ENCODE data around the gene ADTRP.

The ADTRP gene

DNA sequence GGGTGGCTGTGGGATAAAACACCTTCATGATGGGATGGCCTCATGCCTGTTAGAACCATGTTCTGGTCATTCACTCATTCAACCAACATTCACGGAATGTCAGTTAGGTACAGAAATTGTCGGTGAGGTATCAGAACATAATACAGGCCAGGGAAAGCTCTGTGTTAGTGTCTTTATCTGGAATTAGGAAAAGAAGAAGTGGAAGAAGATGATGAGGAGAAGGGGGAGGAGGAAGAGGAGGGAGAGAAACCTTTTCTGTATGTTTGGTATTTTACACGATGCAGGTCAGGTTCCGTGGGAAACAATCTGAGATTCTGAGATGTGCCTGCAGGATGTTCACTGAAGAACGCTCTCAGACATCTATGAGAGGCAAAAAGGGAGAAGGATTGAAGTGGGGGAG lies 5.6 kb downstream of the ADTRP start:
- no peak for DNase-seq (ENCODE audit: low read depth, low spot score)

DNA sequence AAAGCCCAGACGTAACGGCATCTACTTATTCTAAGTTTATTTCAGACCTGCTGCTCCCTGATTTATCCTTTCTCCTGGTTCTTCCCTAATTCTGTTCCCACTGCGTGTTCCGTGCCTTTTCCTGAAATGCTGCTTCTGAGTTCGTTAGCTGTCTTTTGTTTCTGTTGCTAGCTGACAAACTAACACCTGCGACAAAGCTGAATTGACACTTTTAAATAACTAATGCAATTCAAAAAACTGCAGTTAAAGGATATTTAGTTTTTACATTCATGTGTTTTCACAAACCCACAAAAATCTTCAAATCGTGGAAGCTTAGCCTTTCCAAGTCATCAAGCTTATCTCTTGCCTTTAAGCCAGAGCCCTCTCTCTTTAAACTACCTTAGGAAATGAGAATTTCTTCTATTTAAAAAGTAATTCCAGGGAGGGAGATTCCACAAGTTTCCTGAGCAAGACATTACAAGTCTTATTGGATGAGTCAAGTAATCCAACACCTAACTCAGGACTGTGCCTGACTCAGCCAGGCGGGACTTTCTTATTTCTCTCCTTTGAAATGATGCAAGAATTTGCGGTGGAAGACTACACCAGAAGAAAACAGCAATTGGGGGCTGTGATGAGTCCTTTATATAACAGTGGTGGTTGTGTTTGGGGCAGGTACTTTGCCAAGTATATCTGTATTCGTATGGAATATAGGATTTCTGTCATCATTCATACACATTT lies 6.3 kb downstream of the ADTRP start:
- no peak for DNase-seq (ENCODE audit: low read depth, low spot score)

DNA sequence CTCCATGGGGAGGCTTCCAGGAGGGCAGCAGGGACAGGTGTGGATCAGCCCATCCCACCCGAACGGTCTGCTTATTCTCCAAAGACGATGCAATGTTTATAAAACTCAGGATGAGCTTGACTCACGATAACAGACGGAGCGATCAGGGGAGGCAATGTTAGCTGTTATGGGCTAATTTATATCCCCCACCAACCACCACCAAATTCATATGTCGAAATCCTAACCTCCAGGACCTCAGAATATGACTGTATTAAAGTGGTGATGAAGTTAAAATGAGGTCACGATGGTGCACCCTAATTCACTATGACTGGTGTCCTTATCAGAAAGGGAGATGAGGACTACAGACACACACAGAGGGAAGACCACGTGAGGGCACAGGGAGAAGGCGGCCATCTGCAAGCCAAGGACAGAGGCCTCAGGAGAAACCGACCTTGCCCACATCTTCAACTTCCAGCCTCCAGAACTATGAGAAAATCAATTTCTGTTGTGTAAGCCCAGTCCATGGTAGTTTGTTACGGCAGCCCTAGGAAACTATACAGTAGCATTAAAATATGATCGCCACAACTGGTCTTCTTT lies 7.0 kb downstream of the ADTRP start:
- DNase-seq (ENCODE audit: low read depth, low spot score) = no peak

DNA sequence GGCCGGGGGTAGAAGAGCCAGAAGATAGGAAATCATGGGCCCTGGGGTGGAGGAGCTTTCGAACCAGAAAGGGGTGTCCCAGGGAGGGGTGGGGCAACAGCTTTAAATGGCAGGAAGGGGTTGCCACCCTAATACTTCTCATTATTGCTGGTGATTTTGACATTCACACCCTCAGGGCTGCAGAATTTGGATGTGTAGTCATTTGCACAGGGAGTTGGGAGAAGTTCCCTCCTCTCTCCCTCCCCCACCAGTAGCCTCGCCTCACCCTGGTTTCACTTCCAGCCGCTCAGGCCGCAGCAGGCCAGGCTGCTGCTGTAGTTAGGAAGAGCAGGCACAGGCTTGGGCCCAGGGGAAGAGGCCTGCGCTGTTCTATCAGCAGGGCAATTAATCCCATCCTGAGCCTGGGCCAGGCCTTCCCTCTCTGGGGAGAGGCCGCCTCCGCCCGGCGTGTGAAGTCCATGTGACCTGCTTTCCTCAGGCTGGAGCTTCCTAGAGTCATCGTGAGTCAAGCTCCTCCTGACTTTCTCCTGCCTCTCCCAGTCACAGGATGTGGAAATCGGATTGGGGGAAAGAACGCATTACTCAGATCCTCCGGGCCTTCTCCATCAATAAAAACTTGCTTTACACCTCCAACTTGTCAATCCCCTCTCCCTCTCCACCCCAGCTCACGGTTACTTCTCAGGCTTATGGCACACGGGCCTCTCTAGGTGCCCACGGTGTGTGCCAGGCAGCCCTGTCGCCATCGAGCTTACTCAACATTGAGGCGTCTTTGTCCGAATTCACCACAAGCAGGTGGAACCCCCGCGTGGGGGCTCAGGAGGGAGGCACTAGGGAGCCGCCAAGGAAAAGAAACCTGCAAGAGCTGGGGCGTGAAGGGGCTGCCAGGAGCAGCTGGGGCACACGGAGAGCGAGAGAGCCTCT lies 7.8 kb downstream of the ADTRP start:
- DNase-seq (ENCODE audit: low read depth, low spot score) = no peak

DNA sequence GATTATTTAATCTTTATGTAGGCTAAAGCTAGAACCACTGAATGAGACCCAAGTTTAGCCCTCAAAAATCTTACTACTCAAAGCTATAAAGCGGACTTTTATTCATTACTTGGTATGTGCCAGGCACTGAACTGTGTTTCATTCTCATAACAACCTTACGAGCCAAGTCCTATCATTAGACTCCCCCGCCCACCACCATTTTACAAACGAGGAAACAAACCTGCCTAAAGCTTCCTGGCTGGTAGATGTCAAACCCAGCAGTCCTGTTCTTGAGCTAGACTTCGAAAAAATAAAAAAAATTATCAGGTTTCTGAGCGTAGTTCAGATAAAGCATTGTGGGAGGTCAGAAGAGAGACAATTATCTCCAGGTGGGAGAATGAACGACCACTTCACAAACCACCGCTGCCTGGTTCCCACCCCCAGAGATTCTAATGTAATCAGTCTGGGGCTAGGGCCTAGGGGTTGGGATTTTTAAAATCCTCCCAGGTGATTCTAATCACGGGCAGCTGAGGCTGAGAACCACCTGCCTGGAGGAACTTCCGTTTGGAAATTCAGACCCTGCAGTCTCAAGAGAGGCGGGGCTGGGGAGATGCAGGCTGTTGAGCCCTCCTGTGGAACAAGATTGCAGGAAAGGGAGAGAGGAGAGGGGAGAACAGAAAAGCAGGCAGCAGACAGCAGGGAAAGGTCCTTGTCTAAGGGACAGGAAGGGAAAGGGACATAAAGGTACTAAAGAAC lies 8.6 kb downstream of the ADTRP start:
- no peak for DNase-seq (ENCODE audit: low read depth, low spot score)

DNA sequence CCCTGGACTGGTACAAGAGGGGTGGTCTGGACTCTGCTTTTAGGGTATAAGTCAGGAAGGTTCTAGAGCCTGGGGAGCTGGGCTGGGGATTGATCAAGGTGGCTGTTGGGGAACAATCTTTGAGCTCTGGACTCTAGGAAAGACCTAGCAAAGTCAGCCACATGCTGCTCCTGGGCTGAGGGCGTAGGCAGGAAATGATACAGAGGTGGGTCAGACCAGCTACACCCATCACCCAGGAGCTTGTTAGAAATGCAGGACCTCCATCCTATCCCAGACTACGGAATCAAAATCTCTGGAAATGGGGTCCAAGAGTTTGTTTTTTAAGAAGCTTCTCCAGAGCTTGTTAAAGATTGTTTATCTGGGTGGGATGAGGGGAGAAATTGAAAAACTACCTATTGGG lies 9.4 kb downstream of the ADTRP start:
- DNase-seq (ENCODE audit: low read depth, low spot score) = no peak

DNA sequence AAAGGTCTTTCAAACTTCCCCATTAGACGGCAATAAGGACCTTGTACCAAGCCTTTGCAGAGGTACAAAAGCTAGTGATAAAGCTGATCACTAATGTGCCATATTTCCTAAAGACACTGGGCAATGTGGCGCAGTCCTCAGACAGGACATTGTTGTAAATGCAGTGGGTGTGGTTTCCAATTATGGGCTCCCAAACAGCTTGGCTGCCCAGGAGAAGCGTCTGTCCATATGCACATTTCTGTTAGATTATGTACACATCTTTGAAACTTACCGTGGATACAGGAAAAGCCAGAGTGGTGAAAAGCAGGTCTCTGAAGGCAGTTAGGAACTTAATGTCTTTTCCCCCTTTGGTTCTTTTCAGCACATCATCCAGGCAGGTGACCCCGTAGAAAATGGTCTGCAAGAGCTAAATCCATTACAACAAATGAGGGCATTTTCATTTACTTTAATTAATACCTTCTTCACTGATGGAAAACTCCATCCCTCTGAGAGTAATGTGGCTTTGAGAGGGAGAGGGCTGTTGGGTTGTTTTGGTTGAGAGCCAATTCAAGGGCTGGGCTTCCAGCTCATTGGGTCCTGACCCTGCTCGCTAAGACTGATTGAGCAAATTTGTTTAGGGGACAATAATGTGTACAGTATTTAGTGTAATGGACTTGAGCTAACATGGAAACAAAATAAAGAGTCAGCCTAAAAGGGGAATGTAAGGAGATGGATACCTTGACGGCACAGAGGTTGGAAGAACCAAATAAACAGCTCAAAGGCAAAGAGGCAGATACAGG lies 10.4 kb downstream of the ADTRP start:
- DNase-seq (ENCODE audit: low read depth, low spot score) = no peak

DNA sequence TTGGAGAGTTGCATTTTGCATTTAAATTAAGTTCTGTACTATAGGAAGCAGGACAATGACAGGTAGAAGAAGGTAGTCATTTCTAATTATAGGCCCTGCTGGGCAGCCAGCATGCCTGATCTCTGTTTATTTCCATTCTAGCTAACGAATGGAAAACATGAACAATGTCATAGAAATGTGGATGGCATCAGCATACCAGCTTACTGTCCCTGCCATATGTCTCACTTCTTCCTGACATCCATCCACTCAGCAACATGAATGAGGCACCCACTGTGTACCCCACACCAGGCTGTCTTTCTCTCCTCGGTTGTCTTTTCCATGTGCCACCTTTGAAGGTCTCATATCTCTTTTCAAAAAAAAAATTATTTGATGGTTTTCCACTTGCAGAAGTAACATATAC lies 11.1 kb downstream of the ADTRP start:
- DNase-seq (ENCODE audit: low read depth, low spot score) = no peak

DNA sequence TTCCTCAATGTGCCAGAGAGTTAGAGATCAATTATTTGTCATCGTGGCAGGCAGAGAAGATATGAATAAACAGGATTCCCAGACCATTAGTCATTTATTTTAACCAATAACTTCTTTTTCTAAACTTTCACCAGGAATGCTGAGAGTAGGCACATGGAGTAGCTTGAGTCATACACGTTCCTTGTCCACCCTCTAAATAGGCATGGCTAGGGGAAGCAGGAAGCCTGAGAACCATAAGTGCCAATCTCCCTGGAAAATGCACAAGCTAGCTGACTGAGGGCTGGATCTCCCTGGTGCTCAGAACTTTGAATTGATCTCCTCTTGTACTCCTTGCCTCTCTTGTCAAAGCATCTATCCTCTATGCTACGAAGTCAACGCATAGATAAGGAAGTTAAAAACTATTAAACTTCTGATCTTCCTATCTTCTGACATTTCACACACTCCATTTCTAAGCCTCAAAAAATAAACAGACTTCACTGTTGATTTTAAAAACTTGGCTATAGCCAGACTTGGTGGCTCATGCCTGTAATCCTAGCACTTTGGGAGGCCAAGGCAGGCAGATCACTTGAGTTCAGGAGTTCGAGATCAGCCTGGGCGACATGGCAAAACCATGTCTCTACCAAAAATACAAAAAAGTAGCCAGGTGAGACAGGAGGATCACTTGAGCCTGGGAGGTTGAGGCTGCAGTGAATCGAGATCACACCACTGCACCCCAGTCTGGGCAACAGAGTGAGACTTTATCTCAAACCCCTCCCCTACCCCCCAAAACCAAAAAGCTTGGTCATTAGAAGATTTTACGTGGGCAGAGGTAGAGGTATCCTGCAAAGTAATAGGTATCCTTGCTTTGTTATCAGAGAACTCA lies 11.8 kb downstream of the ADTRP start:
- DNase-seq (ENCODE audit: low read depth, low spot score) = no peak

DNA sequence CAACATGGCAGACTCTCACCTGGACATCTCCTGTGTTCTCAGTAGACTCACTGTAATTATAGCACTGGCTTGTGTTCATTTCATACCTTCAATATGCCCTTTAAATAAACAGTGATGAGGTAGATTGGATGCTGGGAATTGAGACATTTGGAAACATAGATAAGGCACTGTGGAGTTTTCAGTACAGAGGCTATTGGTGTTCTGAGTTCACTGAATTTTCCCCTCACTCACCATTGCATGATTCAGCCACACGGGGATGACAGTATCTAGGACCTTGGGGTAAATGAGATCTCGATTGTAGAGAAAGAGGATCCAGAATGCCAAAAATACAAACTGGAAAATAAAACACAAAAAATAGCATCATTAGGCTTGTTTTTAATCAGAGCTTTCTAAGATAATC lies 12.6 kb downstream of the ADTRP start:
- DNase-seq (ENCODE audit: low read depth, low spot score) = no peak

DNA sequence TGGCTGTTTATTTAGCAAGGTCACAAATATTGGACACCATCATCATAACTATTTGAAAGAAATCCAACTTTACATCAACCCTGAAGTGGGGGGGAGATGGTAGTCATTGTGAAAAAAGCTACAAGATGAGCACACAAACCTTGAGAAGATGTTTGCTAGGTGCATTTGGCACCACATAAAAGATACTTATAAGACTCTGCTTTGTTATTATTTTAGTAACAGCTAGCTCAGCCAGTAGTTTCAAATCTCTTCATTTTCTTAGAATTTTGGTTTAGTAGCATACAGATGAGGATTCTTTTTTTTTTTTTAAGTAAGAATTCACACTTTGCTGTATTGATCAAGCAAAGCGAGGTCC lies 14.4 kb downstream of the ADTRP start:
- DNase-seq (ENCODE audit: low read depth, low spot score) = no peak

DNA sequence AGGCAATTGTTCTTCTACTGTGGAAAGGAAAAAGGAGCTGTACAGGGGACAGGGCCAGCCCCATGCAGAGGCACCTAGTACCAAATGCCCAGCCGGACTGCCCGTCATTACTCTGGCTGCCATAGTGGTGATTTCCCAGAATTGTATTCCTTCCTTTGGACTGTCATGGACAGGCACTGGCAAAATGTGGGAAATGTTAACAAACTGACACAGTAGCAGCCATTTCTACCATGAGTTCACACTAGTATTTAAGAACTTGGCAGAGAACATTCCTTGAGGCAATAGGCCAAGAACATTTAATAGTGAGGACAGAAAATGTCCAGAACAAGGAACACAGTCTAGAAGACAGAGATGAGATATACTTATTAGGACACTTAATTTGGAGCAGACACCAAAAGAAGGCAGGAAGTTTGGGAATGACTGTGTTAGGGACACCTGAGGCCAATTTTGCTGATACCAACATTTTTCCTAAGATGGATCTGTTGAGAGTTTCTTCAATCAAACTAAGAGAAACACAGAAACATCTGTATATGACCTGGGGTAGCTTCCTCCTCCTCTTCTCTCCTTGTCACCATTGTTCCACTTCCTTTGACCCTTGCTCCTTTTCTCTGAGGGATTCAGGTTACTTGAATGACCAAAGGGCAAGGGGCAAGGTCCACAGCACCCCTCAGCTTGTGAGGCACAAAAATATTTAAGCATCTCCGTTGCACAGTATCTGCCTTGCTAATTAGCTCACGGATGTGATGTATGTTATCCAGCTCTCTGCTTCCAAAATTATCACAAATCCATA lies 14.9 kb downstream of the ADTRP start:
- no peak for DNase-seq (ENCODE audit: low read depth, low spot score)

DNA sequence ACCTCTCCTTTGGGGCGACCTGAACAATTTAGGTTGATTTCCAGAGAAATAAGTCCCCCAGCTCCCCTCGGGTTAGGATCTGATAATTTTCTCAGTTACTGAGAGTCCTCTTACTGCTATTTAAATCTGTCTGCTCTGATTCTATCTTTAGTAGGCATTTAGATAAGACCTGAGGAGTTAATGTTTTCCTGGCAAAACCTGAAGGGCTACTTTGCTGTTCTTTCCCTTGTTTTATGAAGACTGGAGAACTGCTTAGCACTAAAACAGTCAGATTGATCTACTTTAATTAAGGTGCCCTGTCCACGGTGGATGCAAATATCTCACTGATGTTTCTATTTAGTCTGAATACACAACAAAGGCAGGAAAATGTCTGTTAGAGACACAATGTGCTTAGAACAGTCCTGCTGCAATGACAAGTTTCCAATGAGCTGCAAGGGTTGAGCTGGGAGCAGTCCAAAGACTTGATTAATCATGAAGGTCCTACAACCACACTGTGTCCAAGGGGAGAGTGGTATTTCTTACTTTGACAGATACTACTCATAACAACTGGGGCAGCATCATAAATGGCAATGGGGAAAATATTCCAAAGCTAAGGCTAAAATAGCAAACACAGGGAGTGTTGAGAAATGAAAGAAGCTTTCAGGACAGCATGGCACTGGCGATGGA lies 15.7 kb downstream of the ADTRP start:
- DNase-seq (ENCODE audit: low read depth, low spot score) = no peak

DNA sequence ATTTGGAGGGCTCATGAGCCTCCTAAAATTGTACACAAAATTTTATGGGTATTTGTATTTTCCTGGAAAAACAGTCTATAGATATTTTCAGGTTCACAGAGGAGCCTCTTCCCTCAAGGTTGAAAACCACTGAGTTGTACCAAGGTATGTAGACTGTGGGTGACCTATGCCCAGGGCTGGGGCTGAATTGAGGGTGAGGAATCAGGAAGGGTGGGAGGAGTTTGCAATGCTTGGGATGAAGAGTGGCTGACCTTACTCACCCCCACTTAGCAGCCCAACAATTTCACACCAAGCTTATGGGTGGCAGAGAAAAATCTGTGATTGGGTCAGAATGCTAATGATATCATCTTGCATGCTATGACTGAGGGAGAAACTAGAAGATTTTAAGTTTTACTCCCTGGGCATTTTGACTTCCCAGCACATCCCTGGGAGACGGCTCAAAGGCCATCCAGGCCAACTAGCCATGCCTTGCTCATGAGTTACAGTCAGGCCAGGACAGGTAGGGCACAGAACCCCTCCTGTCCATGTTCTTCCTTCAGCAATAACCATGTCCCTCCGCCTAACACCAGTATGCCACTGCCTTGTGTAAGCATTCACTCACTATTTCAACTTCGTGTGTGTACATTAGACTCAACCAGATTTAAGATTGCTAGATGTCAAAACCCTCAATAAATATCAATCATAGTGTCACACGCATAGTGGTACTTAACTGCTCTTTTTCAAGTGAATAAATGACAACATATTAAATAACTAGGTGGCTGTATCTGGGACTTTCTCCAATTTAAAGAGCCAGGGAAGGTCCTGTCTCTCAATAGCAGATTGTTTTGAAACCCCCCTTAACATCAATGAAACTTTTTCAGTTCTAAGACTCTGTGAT lies 16.6 kb downstream of the ADTRP start:
- DNase-seq (ENCODE audit: low read depth, low spot score) = no peak

DNA sequence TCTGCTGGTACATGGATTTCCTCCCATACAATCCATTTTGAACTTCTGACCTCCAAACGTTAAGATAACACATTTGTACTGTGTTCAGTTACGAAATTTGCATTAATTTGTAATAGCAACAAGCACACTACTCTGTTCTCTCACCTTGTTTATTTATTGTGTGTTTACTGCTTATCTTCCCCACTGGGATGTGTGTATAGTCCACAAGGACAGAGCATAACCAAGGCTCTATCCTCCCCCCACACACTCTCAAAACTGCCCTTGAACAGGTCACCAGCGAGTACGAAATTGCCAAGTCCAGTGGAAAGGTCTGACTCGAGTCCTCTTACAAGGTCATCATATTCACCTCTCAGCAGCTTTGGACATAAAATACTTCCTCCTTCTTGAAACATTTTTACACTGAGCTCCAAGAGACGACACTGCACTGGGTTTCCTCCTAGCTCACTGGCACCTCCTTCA lies 18.6 kb downstream of the ADTRP start:
- no peak for DNase-seq (ENCODE audit: low read depth, low spot score)

DNA sequence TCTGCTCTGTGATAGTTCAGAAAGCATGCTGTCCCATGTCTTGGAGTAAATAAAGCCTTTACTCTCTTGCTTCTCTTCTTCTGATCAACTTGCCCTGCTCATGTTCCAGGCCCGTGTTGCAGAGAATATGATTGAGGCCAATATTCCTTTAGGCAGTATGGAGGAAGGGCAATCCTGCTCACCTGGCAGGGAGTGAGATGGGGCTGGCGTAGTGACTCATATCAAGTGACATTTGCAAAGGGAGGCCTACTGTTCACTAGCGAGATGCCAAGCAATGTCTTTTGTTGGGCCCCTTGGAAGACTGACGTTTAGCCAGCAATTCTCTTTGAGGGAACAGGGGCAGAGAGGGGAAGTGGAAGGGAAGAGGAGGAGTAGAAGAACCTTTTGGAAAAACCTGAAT lies 19.7 kb downstream of the ADTRP start:
- no peak for DNase-seq (ENCODE audit: low read depth, low spot score)

DNA sequence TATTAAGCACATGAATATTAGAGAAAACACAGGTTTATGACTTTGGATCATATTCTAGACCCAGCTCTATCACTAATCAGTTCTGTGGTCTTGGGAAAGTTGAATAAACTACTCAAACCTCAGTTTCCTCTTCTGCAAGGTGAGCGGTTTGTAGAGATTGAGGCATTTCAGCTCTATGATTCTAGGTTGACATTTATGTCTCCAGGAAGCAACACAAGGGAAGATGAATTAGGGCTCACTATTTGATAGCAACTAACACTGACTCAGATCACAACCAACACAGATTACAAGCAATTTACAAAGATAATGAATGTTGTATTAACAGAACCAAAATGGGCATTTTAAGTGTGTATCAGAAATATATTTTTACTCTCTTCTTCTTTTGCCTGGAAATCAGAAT lies 21.9 kb downstream of the ADTRP start:
- no peak for DNase-seq (ENCODE audit: low read depth, low spot score)

DNA sequence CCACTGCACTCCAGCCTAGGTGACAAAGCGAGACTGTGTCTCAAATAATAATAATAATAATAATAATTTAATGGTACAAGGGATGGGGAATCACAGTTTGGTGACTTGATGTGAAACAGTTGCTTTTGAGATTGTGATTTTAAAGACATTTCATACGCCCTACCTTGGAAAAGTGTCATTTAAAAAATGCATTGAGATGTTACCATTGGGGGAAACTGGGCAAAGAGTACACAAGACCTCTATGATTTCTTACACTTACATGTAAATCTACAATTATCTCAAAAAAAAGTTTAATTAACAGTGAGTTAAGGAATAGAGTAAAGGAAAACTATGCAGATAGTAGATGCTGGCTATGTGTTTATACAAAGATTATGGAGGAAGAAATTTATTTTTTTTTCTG lies 22.3 kb downstream of the ADTRP start:
- no peak for DNase-seq (ENCODE audit: low read depth, low spot score)

Data from activated CD4-positive, CD25-positive, alpha-beta regulatory T cell treated with anti-CD3 and anti-CD28 coated beads, Interleukin-2, amount 50 U/mL, for 16 hours (primary cell).